ENCODE measurements around the gene PEX1. TPM values are rescaled to one million over a fixed set of nuclear protein-coding genes. Genes with fewer than 3 reads are reported as not detected.

Gene PEX1
- total RNA-seq, 4 donors from 2014 or later, result 19.7 to 59.7 (median 36.8) TPM

- H3K9me3 ChIP-seq, result no peaks in the 10 kb centered on the region
- H3K27me3 ChIP-seq, result no peaks in the 10 kb centered on the region
- TF ChIP-seq POLR2A (IDR thresholded peaks at IDR 0.05), result no peak
- TF ChIP-seq, protein P1, sequence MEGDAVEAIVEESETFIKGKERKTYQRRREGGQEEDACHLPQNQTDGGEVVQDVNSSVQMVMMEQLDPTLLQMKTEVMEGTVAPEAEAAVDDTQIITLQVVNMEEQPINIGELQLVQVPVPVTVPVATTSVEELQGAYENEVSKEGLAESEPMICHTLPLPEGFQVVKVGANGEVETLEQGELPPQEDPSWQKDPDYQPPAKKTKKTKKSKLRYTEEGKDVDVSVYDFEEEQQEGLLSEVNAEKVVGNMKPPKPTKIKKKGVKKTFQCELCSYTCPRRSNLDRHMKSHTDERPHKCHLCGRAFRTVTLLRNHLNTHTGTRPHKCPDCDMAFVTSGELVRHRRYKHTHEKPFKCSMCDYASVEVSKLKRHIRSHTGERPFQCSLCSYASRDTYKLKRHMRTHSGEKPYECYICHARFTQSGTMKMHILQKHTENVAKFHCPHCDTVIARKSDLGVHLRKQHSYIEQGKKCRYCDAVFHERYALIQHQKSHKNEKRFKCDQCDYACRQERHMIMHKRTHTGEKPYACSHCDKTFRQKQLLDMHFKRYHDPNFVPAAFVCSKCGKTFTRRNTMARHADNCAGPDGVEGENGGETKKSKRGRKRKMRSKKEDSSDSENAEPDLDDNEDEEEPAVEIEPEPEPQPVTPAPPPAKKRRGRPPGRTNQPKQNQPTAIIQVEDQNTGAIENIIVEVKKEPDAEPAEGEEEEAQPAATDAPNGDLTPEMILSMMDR (IDR thresholded peaks at IDR 0.05), result no peak
- H3K4me1 ChIP-seq, result no peaks in the 10 kb centered on the region
- no peak overlapping the region for H3K4me3 ChIP-seq
- no peaks in the 10 kb centered on the region for H3K36me3 ChIP-seq
- no peak for DNase-seq
- intact Hi-C loops (cut with DNase I; ENCODE audit: low total_unique reads), result no loop called here
- no peak overlapping the region for H3K27ac ChIP-seq
Measured at GRCh38 chr7:92464515-92464914, 63.8 kb downstream of the PEX1 start.

DNA sequence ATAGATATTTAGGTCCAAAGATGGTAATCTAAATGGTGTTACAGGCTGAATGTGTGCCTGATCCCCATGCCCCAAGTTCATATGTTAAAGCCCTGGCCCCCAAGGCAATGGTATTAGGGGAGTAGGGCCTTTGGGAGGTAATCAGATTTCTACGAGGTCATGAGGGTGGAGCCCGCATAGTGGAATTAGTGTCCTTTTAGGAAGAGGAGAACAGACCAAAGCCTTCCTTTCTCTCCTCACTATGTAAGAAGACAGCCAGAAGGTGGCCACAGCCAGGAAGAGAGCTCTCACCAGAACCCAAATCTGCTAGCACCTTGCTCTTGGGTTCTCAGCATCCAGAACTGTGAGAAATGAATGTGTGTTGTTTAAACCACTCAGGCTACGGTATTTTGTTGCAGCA lies 65.8 kb downstream of the PEX1 start:
- intact Hi-C loops (cut with DNase I; ENCODE audit: low total_unique reads), result no loop called here
- no peak for DNase-seq
- TF ChIP-seq POLR2A (IDR thresholded peaks at IDR 0.05), result no peak
- TF ChIP-seq, protein P1 (IDR thresholded peaks at IDR 0.05), result no peak
- Histone ChIP-seq H3K4me3 (no peak overlapping the region), H3K27ac (no peak overlapping the region), H3K36me3 (no peaks in the 10 kb centered on the region), H3K27me3 (no peaks in the 10 kb centered on the region), H3K4me1 (no peaks in the 10 kb centered on the region), H3K9me3 (no peaks in the 10 kb centered on the region)

- H3K4me1 ChIP-seq, result no peaks in the 10 kb centered on the region
- no peak overlapping the region for H3K27ac ChIP-seq
- no peak for DNase-seq
- H3K9me3 ChIP-seq, result no peaks in the 10 kb centered on the region
- intact Hi-C loops (cut with DNase I; ENCODE audit: low total_unique reads), result no loop called here
- H3K36me3 ChIP-seq, result no peaks in the 10 kb centered on the region
- no peak for TF ChIP-seq POLR2A (IDR thresholded peaks at IDR 0.05)
- TF ChIP-seq, protein P1 (IDR thresholded peaks at IDR 0.05), result peak in 1 of 4 experiments; percentile 14
- H3K4me3 ChIP-seq, result no peak overlapping the region
- no peaks in the 10 kb centered on the region for H3K27me3 ChIP-seq
Measured at GRCh38 chr7:92461027-92462003, 67.0 kb downstream of the PEX1 start.

GRCh38 chr7:92460510-92460909 lies 67.8 kb downstream of the PEX1 start:
- Histone ChIP-seq H3K27me3 (no peaks in the 10 kb centered on the region), H3K36me3 (no peaks in the 10 kb centered on the region), H3K9me3 (no peaks in the 10 kb centered on the region), H3K4me3 (no peak overlapping the region), H3K27ac (no peak overlapping the region), H3K4me1 (no peaks in the 10 kb centered on the region)
- no peak for DNase-seq
- no peak for TF ChIP-seq POLR2A (IDR thresholded peaks at IDR 0.05)
- TF ChIP-seq, protein P1 (IDR thresholded peaks at IDR 0.05), result no peak
- intact Hi-C loops (cut with DNase I; ENCODE audit: low total_unique reads), result no loop called here

- Histone ChIP-seq H3K9me3 (no peaks in the 10 kb centered on the region), H3K27me3 (no peaks in the 10 kb centered on the region), H3K4me1 (no peaks in the 10 kb centered on the region), H3K36me3 (no peaks in the 10 kb centered on the region), H3K27ac (no peak overlapping the region), H3K4me3 (no peak overlapping the region)
- intact Hi-C loops (cut with DNase I; ENCODE audit: low total_unique reads), result no loop called here
- DNase-seq, result no peak
- TF ChIP-seq POLR2A (IDR thresholded peaks at IDR 0.05), result no peak
- TF ChIP-seq, protein P1 (IDR thresholded peaks at IDR 0.05), result no peak
Measured at GRCh38 chr7:92460109-92460508, 68.2 kb downstream of the PEX1 start.

All from uterus (tissue), 4 donors.